IPS DF 4.7 (cell line): ENCODE data around the gene VPS54.
"Not testable (repeated sequence)": the region's sequence is repeated elsewhere in the genome, so short reads cannot be mapped to it uniquely, and the experiment has no call there.

Experiments used
- DNase-seq: peaks from one replicate; pipeline ENCODE4 v3.0.0-alpha.2; 2013; ENCODE audit warnings: low spot score; ENCODE audit errors: extremely low read depth

The VPS54 gene

DNA sequence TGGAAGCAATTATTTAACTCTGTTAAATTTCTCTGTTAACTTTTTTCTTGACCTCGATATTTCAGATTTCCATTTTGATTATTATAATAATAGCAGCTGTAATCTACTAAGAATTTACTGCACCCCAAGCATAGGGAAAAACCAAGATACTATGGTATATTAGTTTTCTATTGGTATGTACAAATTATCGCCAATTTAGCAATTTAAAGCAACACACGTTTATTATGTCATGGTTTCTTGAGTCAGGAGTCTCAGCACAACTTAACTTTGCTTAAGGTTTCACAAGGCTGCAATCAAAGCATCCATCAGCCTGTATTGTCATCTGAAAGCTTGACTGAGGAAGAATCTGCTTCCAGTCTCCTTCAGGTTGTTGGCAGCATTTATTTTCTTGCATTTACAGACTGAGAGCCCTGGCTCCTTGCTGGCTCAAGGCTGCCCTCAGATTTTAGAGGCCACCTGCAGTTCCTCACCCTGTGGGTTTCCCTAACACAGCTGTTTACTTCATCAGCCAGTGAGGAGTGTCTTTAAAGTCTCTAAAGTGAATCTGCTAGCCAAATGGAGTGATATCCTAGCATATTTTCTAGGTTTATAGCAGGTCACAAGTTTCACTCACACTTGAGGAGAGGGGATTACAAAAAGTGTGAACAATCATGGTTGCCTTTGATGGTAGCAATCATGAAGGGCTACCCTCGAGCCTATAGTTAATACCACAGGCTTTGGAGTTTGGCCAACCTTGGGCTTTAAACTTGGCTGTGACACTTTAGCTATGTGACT lies 4.4 kb upstream of the VPS54 start:
- no peak for DNase-seq

DNA sequence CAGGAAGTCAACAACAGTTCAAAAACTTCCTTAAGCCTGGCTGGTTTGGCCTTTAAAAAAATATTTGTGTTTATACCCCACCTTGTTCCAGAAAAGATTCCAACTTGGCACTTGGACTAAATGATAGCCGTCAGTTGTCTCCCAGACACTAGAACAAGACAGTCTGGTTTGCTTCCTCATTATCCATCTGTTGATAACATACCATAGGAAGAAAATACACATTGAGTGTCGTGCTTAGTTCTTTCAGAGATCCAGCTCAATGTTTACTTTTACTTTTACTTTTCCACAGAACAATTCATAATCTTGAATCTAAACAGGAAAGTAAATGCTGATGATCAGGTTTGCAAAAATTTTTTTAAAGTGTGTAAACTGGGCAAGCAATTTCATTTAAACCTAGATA lies 2.4 kb upstream of the VPS54 start:
- DNase-seq, result no peak

DNA sequence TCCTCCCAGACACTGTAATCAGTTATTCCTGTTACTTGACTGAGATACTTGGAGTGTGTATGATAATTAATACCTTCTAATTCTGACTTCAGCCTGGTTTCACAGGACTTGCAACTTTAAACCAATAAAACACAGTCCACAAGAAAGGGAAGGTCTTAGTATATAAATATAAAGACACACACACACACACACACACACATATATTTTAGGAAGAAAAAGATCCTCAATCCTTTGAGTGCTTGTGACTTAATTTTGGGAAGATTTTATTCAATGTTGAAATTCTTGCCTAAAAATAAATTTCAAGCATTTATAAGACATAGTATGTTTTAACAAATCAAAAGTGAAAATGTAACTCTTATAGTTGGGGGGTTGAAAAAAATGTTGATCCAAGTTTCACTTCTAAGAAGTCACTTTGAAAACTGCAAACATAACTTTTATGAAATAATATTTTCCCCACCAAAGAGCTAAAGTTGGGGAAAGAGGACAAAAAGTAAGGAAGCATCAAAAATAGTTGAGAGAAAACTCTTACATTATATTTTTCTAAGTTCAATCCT lies 824 bp upstream of the VPS54 start:
- DNase-seq, result no peak

DNA sequence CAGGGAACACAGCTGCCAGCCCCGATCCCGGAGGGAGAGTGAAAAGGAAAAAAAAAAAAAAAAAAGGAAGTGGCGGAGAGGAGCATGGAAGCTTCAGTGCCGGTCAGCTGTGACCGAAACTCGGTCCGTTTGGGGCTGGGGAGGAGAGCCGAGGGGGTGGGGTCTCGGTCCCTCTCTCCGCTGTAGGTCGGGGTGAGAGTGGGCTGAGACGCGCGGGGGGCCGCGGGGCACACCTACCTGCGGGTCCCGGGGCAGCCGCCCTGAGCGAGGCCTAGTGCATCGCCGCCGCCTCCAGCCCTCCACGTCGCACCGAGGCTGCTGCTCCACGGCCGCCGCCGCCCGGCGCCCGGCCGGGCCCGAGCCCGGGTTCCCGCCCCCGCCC lies 536 bp downstream of the VPS54 start:
- DNase-seq, result no peak

DNA sequence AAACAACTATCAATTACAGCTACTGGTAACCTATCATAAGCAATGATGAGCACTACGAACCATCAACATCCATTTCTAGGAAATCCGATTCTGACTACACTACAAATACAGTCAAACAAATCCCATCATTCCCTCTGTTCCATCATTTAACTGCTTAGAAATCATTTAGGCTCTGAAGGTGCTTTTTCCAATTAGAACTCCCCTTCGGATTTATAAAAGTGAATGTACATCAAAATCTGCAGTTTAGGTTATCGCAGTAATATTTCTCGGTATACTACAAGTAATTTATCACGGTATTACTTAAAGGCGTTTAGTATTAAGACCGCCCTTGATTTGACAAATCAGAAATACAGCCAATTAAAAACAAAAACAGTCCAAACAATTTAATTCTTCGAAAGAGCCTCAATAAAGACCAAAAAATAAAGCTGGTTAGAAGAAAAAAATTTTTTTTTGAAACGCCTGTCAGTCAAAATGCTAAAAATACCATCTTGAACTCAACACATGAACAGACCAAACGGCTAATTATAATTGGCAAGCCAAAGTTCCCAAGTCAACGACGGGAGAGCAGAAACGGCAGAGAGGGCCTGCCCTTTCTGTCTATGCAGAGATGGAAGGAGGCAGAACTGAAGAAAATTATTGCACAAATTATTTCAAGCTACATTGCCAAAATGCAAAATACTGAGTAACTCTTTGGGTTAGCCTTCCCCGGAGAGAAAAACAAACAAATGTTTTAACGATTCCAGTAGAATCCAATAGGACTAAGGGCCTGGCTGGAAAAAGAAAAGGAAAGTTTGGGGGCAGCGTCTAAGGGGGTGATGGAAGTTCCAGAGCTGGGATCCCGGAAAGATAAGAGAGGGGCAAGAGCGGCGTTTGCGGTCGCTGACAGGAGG lies 1.2 kb downstream of the VPS54 start:
- DNase-seq, result no peak

DNA sequence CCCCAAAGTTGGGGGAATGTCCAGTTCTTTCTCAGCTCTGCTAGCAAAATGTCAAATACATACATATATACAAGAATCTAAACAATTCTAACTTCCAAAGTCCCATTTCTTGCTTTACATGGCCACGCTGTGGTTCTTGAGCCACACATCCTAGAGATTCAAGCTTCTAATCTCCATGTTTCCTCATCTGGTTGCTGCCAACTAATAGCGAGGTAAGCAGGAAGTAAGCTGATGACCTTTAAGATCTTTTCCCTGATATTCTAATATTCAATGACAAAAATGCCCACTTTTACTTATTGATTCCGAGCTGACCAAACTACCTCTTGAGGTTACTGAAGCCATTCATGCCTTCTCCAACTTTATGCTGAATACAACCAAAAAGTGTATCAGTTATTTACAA lies 3.3 kb downstream of the VPS54 start:
- no peak for DNase-seq

DNA sequence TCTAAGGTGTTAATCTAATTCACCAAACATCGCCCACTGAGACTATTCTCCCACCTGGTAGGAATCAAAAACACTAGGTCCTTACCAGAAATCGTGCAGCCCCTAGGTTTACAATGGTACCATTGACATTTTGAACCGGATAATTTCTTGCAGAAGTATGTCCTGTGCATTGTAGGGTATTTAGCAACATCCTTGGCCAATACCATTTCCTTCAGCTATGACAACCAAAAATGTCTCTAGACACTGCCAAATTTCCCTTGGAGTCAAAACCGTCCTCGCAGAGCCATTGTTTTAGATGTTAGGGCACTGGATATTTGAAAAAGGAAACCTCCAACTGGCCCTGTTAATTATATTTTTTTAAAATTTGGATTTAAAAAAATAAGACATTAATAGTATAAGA lies 3.8 kb downstream of the VPS54 start:
- no peak for DNase-seq

DNA sequence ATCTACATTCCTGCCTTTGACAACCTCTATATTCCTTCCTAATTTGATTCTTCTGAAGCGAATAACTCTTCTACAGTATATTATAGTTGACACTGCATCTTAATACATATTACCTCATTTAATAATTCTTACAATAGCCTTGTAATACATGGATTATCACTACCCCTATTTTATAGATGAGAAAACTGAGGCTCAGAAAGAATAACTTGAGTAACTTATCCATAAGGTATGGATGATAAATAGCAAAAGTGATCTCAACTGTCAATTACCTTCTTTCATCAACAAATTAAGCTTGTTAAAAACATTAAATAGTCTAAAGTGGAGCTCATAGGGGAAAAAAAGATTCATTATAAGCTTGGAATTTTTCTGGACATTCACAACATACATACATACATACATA lies 4.6 kb downstream of the VPS54 start:
- DNase-seq, result no peak

DNA sequence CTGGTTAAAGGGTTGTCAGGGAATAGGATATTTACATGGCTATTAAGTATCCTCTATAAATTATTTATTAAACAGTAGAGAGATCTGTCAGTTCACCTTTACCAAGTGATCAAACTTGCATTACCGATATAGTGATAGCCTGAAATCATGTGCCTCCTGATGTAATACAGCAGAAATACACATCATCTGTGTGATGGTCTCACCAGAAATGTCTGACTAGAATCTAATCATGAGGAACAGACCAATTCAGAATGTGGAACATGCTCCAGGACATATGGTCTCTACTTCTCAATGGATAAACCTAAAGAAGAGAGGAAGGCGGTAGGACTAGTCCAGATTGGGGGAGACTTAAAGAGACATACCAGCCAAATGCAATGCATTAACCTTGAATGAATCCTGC lies 6.2 kb downstream of the VPS54 start:
- DNase-seq, result no peak

DNA sequence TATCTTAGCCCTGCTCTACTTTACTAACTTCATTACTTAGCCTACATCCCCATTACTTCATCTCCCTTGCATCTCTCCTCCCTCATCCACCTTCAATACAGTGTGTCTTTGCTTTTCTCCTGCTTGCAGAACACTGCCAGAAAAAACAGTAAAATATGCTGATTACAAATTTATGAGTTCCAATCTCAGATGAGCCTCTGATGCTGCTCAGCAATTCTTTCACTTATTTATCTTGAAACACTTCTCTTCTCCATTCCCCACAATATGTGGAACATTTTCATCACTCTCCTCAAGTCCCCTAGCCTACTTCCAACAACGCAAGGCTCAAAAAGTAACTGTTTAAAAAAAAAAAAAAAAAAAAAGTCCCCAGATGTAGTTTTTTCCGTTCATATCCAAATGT lies 7.1 kb downstream of the VPS54 start:
- no peak for DNase-seq

DNA sequence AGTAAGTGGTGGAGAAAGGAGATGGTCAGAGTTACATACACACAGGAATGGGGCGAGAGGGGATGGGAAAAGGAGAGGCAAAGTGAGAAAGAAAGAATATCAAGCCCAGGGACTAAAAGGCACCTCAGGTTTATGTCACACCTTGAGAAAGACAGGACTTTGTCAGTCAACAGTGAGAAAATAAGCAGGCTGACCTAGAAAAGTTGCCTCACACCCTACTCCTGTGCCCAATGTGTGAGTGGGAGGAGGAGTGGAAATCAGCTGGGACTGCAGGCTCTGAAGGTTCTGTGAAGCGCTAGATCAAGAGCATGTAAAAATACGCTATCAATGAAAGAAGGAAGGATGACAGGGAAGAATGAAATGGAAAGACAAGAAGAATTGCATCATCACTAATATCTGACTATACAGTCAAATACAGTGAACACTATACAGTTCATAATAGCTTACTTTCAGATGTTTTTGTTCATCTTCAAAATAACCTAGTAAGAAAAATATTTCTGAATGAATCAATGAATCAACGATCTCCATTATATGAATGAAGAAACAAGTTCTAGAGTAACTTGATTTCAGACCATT lies 10.7 kb downstream of the VPS54 start:
- no peak for DNase-seq

DNA sequence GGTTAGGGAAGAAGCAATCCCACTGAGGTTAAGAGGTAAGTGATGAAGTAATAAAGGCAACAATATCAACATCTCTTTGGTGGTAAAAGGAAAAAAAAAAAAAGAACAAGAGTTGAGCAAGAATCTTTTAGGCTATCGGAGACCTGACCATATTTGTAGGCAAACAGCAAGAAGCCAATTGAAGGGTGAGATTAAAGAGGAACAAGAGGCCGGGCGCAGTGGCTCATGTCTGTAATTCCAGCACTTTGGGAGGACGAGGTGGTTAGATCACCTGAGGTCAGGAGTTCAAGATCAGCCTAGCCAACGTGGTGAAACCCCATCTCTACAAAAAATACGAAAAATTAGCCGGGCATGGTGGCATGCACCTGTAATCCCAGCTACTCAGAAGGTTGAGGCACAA lies 11.3 kb downstream of the VPS54 start:
- DNase-seq, result no peak

DNA sequence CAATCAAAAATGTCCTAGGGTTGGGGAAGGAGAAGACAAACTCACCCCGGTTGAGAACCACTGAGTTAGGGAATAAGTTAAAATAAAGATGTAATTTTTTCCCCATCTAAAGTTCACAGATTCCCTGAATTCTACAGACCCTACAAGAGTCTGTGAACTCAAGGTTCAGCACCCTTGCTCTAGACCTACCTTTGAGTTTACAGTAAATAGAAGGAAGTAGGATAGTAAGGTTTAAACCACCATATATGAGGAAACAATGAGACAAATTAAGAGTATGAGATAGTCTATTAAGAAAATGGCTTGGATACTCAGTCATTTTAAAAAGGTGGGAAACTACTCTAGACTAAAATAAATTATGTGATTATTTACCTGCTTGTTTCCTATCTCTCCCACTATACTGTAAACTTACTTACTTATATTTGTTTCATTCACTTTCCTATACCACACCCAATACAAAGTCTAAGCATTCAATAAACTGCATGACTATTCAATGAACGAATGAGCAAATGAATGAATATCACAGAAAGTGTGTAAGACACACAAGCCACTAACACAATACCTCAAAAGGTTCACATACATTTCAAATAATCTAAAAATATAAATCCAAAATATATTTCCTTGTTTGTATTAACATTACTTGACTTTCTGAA lies 13.4 kb downstream of the VPS54 start:
- no peak for DNase-seq

DNA sequence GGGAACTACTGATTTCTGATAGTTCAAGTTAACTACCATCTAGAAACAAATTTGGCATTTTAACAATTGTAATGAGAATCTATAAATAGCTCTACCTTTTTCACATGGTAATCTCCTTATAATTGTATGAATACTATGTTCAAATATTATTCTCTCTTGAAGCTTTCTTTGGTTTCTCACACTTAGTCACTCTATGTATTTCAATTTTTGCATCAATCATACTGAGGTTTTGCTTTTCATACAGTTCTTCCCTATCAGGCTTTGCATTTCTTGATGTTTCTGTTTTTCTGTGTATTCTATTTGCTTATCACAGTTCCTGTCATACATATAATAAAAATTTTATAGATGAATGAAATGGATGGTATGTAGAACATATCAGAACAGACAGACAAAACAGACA lies 16.0 kb downstream of the VPS54 start:
- DNase-seq, result no peak

DNA sequence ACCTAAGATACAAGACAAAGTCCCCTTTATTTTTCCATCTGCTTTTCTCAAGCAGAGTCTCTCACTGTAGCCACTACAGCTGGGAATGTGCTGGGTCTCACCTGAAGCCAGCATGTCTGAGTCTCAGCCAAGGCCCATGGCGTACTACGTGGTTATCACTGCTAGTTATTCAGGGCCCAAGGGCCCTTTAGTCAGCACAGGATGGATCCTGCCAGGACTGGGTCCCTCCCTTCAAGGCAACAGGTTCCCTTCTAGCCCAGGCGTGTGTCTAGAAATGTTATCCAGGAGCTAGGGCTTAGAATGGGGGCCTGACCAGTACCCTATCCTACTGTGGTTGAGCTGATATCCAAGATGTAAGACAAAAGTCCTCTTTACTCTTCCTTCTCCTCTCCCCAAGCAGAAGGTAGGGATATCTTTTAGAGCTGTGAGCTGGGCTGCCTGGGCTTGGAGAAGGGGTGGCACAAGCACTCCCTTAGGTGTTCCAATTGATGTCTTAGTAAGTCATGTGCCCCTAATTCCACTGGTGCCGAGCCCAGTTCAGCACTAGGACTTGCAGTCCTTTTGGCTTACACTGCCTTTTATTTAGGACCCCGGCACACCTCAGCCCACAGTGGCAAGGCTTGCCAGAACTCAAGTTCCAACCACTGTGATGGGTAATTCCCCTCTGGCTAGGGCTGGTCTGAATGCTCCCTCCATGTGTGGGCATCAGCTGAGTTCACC lies 17.7 kb downstream of the VPS54 start:
- DNase-seq, result no peak

DNA sequence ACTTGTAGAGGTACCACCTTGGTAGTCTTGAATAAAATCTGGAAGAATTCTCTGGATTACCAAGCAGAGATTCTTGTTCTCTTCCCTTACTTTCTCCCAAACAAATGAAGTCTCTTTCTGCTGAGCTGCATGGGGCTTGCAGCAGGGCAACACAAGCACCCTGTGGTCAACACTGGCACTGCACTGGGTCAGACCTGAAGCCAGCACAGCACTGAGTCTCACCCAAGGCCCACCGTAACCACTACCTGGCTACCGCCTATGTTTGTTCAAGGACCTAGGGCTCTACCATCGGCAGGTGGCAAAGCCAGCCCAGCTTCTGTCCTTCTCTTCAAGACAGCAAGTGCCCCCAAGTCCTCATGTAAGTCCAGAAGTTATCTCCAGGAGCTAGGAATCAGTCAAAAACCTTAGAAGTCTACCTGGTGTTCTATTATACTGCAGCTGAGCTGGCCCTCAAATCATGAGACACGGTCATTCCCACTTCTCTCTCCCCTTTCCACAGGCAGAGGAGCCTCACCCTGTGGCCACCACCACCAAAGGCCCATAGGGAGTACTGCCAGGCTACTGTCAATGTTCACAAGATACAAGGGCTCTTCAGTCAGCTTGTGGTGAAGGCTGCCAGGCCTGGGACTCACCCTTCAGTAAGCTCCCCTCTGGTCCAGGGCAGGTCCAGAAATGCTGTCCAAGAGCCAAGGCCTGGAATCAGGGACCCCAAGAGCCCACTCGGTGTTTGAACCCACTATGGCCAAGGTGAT lies 18.4 kb downstream of the VPS54 start:
- no peak for DNase-seq

DNA sequence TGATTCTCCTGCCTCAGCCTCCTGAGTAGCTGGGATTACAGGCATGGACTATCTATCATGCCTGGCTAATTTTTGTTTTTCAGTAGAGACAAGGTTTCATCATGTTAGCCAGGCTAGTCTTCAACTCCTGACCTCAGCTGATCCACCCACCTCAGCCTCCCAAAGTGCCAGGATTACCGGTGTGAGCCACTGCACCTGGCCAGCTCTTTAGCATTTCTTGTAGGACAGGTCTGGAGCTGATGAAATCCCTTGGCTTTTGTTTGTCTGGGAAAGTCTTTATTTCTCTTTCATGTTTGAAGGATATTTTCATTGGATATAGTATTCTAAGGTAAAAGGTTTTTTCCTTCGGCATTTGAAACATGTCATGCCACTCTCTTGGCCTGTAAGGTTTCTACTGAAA lies 20.2 kb downstream of the VPS54 start:
- no peak for DNase-seq

DNA sequence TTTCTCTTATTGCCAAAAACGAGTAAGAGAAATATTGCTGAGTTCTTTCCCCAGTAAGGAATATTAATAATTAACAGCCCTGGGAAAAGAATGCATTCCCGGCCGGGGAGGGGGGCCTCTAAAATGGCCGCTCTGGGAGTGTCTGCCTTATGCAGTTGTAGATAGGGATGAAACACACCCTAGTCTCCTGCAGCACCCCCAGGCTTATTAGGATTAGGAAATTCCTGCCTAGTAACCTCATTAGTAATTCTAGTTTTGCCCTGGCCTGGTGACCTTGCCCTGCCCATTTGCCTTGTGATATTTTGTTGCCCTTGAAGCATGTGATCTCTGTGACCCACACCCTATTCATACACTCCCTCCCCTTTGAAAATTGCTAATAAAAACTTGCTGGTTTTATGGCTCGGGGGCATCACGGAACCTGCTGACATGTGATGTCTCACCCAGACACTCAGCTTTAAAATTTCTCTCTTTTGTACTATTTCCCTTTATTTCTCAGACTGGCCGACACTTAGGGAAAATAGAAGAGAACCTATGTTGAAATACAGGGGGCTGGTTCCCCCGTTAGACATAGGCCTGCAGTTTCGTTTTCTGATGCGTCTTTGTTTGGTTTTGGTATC lies 22.5 kb downstream of the VPS54 start:
- not testable (repeated sequence) for DNase-seq

DNA sequence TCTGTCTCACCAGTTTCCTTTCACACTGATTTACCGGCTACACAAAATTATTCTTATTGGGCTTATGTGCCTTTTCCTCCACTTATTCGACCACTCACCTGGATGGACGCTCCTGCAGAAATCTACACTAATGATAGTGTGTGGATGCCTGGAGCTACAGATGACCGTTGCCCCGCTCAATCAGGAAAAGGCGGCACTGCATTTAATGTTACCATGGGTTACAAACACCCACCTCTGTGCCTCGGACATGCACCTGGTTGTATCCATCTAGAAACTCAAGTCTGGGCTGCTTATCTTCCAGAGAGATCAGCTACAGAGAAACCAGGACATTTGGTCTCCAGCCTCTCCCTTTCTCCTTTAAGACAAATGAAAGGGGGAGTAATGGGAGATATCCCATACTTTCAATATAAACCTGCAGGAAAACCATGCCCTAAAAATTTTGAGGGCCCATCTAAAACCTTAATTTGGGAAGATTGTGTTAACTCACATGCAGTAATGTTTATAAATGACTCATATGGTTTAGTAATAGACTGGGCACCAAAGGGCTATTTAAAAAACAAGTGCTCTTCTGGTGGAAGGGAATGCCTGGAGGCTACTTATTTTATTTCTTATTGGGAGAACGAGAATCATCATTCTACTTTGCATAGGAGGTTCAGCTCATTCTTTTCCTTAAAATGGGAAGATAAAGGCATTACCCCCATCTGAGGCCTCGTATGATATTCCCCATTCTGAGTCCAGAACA lies 24.7 kb downstream of the VPS54 start:
- DNase-seq, result not testable (repeated sequence)
